SIG-M5 (cell line): ENCODE measurements around the gene UBE2S.
"Not testable (repeated sequence)": the region's sequence is repeated elsewhere in the genome, so short reads cannot be mapped to it uniquely, and the experiment has no call there.

Source experiments
- DNase-seq: peaks from one replicate; lab custom pipeline; 2025; lab: John Stamatoyannopoulos, UW

Gene UBE2S

GRCh38 chr19:55440411-55441105 lies 33.0 kb upstream of the UBE2S start:
- DNase-seq, result no peak

- DNase-seq, result no peak
Measured at GRCh38 chr19:55439052-55439451, 31.5 kb upstream of the UBE2S start.

GRCh38 chr19:55437410-55437809 lies 29.8 kb upstream of the UBE2S start:
- DNase-seq, result no peak

GRCh38 chr19:55436847-55437246 lies 29.3 kb upstream of the UBE2S start:
- no peak for DNase-seq

GRCh38 chr19:55435020-55435419 lies 27.4 kb upstream of the UBE2S start:
- DNase-seq, result no peak

GRCh38 chr19:55434356-55434919 lies 26.9 kb upstream of the UBE2S start:
- no peak for DNase-seq

- no peak for DNase-seq
Measured at GRCh38 chr19:55433292-55433691, 25.7 kb upstream of the UBE2S start.

GRCh38 chr19:55432241-55432959 lies 24.8 kb upstream of the UBE2S start:
- no peak for DNase-seq

- no peak for DNase-seq
Measured at GRCh38 chr19:55431183-55431582, 23.6 kb upstream of the UBE2S start.

GRCh38 chr19:55426042-55426441 lies 18.5 kb upstream of the UBE2S start:
- DNase-seq, result no peak

GRCh38 chr19:55424518-55424917 lies 16.9 kb upstream of the UBE2S start:
- no peak for DNase-seq

- no peak for DNase-seq
Measured at GRCh38 chr19:55423225-55424005, 15.8 kb upstream of the UBE2S start.

GRCh38 chr19:55421281-55421680 lies 13.7 kb upstream of the UBE2S start:
- DNase-seq, result not testable (repeated sequence)

- DNase-seq, result no peak
Measured at GRCh38 chr19:55419624-55420236, 12.1 kb upstream of the UBE2S start.

- no peak for DNase-seq
Measured at GRCh38 chr19:55419103-55419502, 11.5 kb upstream of the UBE2S start.

GRCh38 chr19:55418185-55418584 lies 10.6 kb upstream of the UBE2S start:
- no peak for DNase-seq

- no peak for DNase-seq
Measured at GRCh38 chr19:55410168-55410567, 2.6 kb upstream of the UBE2S start.

GRCh38 chr19:55409179-55409578 lies 1.6 kb upstream of the UBE2S start:
- not testable (repeated sequence) for DNase-seq

- DNase-seq, result no peak
Measured at GRCh38 chr19:55408533-55408872, 915 bp upstream of the UBE2S start.

GRCh38 chr19:55407800-55408532 lies 378 bp upstream of the UBE2S start:
- peak; percentile 95 for DNase-seq

GRCh38 chr19:55406826-55407549 lies 600 bp downstream of the UBE2S start:
- no peak for DNase-seq
